Spinal cord (tissue), 10 donors: ENCODE measurements around the gene ATAD3A. TPM values are rescaled to one million over a fixed set of nuclear protein-coding genes. Genes with fewer than 3 reads are reported as not detected.
"Not testable (repeated sequence)": the region's sequence is repeated elsewhere in the genome, so short reads cannot be mapped to it uniquely, and the experiment has no call there.

Source experiments
- DNase-seq, 6 donors: peaks; one replicate each; pipeline versions ENCODE4 v3.0.0 to v3.0.0-alpha.2; 2013 to 2015; ENCODE audit warnings: low spot score in 6 of 6, low read depth in 4 of 6
- H3K27ac ChIP-seq: one replicate; pipeline ENCODE4 v1.5.1; 2013; ENCODE audit warnings: low read depth, low read length, control low read depth
- H3K27me3 ChIP-seq: one replicate; pipeline ENCODE4 v1.6.1; 2013; ENCODE audit warnings: low read length; ENCODE audit not compliant: control insufficient read depth, insufficient read depth
- H3K36me3 ChIP-seq: one replicate; pipeline ENCODE4 v1.6.1; 2013; ENCODE audit warnings: low read length; ENCODE audit not compliant: control insufficient read depth, insufficient read depth
- H3K4me1 ChIP-seq: one replicate; pipeline ENCODE4 v1.6.1; 2013; ENCODE audit warnings: low read length; ENCODE audit not compliant: control insufficient read depth, insufficient read depth
- H3K4me3 ChIP-seq: one replicate; pipeline ENCODE4 v1.5.1; 2013; ENCODE audit warnings: low read depth, low read length, control low read depth
- H3K9me3 ChIP-seq: one replicate; pipeline ENCODE4 v1.6.1; 2013; ENCODE audit warnings: low read length; ENCODE audit not compliant: control insufficient read depth, insufficient read depth
- WGBS: methylation state at CpG from one replicate; pipeline ENCODE4 v1.1.5; 2013; ENCODE audit warnings: missing lambda C conversion rate; ENCODE audit not compliant: insufficient coverage; 5-methylcytosine and 5-hydroxymethylcytosine counted together
- polyA plus RNA-seq, 2 donors: library from polyadenylated mRNA; unstranded; fragments of 120-200 nt; gene quantifications; one replicate each; pipeline ENCODE4 v1.2.1, GENCODE V29; 2013; ENCODE audit not compliant: insufficient read length in 2 of 2
- total RNA-seq, 2 donors: library from RNA; depleted of rRNA in 1 of 2; stranded (reverse); fragments of 120-200 nt in 1 of 2; fragments of >200 nt in 1 of 2; gene quantifications; one replicate each; pipeline versions ENCODE4 v1.2.3 to v1.2.4, GENCODE V29; 2013 to 2014
- donor health status: healthy.

ATAD3A gene
- total and polyA plus RNA-seq, 4 donors, result 9.0 to 45.7 (median 27.5) TPM

GRCh38 chr1:1551524-1552262 lies 39.7 kb downstream of the ATAD3A start:
- no peaks in the 10 kb centered on the region for H3K9me3 ChIP-seq
- peaks cover 24% of the 10 kb centered on the region for H3K4me1 ChIP-seq
- no peak for DNase-seq
- H3K27ac ChIP-seq, result no peak overlapping the region
- no peaks in the 10 kb centered on the region for H3K27me3 ChIP-seq
- peaks cover 67% of the 10 kb centered on the region for H3K36me3 ChIP-seq
- H3K4me3 ChIP-seq, result no peak overlapping the region
- WGBS, result 93% methylated on average over 30 of the region's 33 CpGs

- Histone ChIP-seq H3K36me3 (peaks cover 62% of the 10 kb centered on the region), H3K4me3 (no peak overlapping the region), H3K27ac (no peak overlapping the region), H3K9me3 (no peaks in the 10 kb centered on the region), H3K4me1 (peaks cover 24% of the 10 kb centered on the region), H3K27me3 (no peaks in the 10 kb centered on the region)
- 88% methylated on average over 10 of the region's 10 CpGs for WGBS
- no peak for DNase-seq
These were observed 40.3 kb downstream of the ATAD3A start for GRCh38 chr1:1552263-1552639.

- Histone ChIP-seq H3K27ac (no peak overlapping the region), H3K4me3 (no peak overlapping the region), H3K9me3 (no peaks in the 10 kb centered on the region), H3K36me3 (peaks cover 55% of the 10 kb centered on the region), H3K27me3 (no peaks in the 10 kb centered on the region), H3K4me1 (peaks cover 24% of the 10 kb centered on the region)
- DNase-seq, result no peak
- WGBS, result 87% methylated on average over 29 of the region's 35 CpGs
These were observed 42.0 kb downstream of the ATAD3A start for GRCh38 chr1:1553821-1554494.

- Histone ChIP-seq H3K36me3 (peaks cover 57% of the 10 kb centered on the region), H3K4me1 (peaks cover 24% of the 10 kb centered on the region), H3K4me3 (no peak overlapping the region), H3K9me3 (no peaks in the 10 kb centered on the region), H3K27ac (no peak overlapping the region), H3K27me3 (no peaks in the 10 kb centered on the region)
- DNase-seq, result no peak
- 85% methylated on average over 13 of the region's 13 CpGs for WGBS
These were observed 42.6 kb downstream of the ATAD3A start for GRCh38 chr1:1554550-1554925.

GRCh38 chr1:1554926-1555915 lies 43.3 kb downstream of the ATAD3A start:
- Histone ChIP-seq H3K4me1 (peaks cover 22% of the 10 kb centered on the region), H3K36me3 (peaks cover 61% of the 10 kb centered on the region), H3K27me3 (no peaks in the 10 kb centered on the region), H3K4me3 (no peak overlapping the region), H3K9me3 (no peaks in the 10 kb centered on the region), H3K27ac (no peak overlapping the region)
- 54% methylated on average over 28 of the region's 31 CpGs for WGBS
- no peak for DNase-seq

GRCh38 chr1:1556505-1556904 lies 44.5 kb downstream of the ATAD3A start:
- H3K27ac ChIP-seq, result no peak overlapping the region
- H3K27me3 ChIP-seq, result no peaks in the 10 kb centered on the region
- DNase-seq, result no peak
- H3K4me3 ChIP-seq, result no peak overlapping the region
- WGBS, result 97% methylated on average over 6 of the region's 6 CpGs
- H3K9me3 ChIP-seq, result no peaks in the 10 kb centered on the region
- H3K36me3 ChIP-seq, result peaks cover 65% of the 10 kb centered on the region
- peaks cover 10% of the 10 kb centered on the region for H3K4me1 ChIP-seq

GRCh38 chr1:1556961-1557360 lies 45.0 kb downstream of the ATAD3A start:
- not testable (repeated sequence) for H3K4me1 ChIP-seq, H3K4me3 ChIP-seq, DNase-seq, H3K27ac ChIP-seq, H3K27me3 ChIP-seq, H3K9me3 ChIP-seq
- WGBS, result 92% methylated on average over 9 of the region's 11 CpGs
- peaks cover 65% of the 10 kb centered on the region for H3K36me3 ChIP-seq

GRCh38 chr1:1557688-1558087 lies 45.7 kb downstream of the ATAD3A start:
- not testable (repeated sequence) for H3K4me3 ChIP-seq
- 95% methylated on average over 7 of the region's 7 CpGs for WGBS

GRCh38 chr1:1558591-1558990 lies 46.6 kb downstream of the ATAD3A start:
- Histone ChIP-seq H3K27me3 (no peaks in the 10 kb centered on the region), H3K36me3 (peaks cover 76% of the 10 kb centered on the region), H3K27ac (no peak overlapping the region), H3K4me1 (peaks cover 8% of the 10 kb centered on the region), H3K4me3 (no peak overlapping the region), H3K9me3 (no peaks in the 10 kb centered on the region)
- WGBS, result 47% methylated on average over 4 of the region's 4 CpGs
- no peak for DNase-seq

More at GRCh38 chr1:1557688-1558087, 45.7 kb downstream of the ATAD3A start:
- not testable (repeated sequence) for DNase-seq, H3K27me3 ChIP-seq, H3K4me1 ChIP-seq, H3K9me3 ChIP-seq, H3K27ac ChIP-seq
- H3K36me3 ChIP-seq, result peaks cover 67% of the 10 kb centered on the region
